Measurements from ENCODE around the gene MN1. TPM values are rescaled to one million over a fixed set of nuclear protein-coding genes. Genes with fewer than 3 reads are reported as not detected.
"Not testable (repeated sequence)": the region's sequence is repeated elsewhere in the genome, so short reads cannot be mapped to it uniquely, and the experiment has no call there.

Gene MN1
- total and polyA plus RNA-seq, 12 donors: 2.3 to 8.3 (median 5.5) TPM

DNA sequence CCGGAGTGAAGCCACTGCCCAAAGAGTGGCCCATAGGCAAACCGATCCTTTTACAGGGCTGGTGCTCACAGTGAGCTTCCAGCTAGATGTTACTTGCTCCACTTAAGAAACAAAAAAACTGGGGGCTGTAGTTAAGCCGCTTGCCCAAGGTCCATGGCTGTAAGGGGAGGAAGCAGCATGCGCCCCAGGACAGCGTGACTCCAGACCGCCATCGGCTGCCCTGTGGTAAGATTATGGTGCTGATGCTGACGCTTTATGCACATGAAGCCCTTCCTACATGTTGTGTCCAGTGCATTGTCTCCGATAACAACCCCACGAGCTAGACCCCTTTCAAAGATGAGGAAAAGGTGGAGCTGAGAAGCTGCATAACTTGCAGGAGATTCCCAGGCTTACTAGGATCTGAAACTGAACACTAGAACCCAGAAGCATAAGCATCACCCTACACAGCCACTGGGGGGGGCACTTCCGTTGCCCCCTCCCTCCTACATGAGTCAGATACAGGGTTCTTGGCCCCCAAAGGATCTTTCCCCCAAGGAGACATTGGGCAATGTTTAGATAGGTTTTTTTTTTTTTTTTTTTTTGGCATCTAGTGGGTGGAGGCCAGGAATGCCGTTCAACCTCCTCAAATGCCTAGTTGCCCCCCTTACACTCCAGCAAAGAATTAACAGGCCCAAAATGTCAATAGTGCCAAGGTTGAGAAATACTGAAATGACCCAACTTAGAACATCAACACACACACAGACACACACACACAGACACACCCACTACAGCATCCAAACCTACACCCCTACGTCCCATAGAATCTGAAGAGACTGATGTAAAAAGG is 53.9 kb downstream of the MN1 start:
- intact Hi-C loops (cut with DNase I): no loop called here
- peaks cover 0 to 4% (median 0%) of the 10 kb centered on the region in 7 donors for H3K27me3 ChIP-seq
- DNase-seq (no peak), ATAC-seq (peak in 2 of 8 donors; percentile 8 to 38)
- no peak overlapping the region for H3K4me3 ChIP-seq
- peak overlapping the region in 6 of 10 donors; percentile 8 to 70 (median 38) for H3K27ac ChIP-seq
- no peaks in the 10 kb centered on the region for H3K9me3 ChIP-seq
- peaks cover under 1 to 28% (median 22%) of the 10 kb centered on the region in 9 donors for H3K4me1 ChIP-seq
- 88 to 89% methylated on average over 13 of the region's 13 CpGs for WGBS, 2 donors
- peaks cover 0 to 6% (median 0%) of the 10 kb centered on the region in 9 donors for H3K36me3 ChIP-seq
- peak in 1 of 9 donors; percentile 23 for TF ChIP-seq CTCF (IDR thresholded peaks at IDR 0.05)

DNA sequence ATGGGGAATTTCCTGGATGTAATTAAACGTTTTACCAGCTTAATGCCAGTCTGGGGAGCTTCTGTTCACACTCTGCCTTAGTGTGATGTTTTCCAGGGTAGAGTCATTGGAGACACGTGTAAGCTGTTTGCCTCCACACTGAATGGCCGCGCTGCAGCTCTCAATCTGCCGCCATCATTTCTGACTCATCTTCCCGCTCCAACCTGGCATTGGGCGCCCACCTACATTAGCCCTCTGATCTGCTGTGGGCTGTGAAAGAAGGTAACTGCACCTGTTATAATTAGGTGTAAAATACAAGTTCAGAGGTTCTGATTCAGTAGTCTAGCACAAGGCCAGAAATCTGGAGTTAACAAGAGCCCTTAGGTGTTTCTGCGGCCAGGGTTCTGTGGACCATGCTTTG is 54.6 kb downstream of the MN1 start:
- Histone ChIP-seq H3K27ac (no peak overlapping the region), H3K4me1 (peaks cover 0 to 24% (median 16%) of the 10 kb centered on the region in 9 donors), H3K4me3 (no peak overlapping the region), H3K36me3 (peaks cover 0 to 6% (median 0%) of the 10 kb centered on the region in 9 donors), H3K9me3 (no peaks in the 10 kb centered on the region), H3K27me3 (peaks cover 0 to 4% (median 0%) of the 10 kb centered on the region in 7 donors)
- no peak for TF ChIP-seq CTCF (IDR thresholded peaks at IDR 0.05)
- 91% methylated on average over 8 of the region's 8 CpGs for WGBS, 2 donors
- DNase-seq (no peak), ATAC-seq (no peak)
- intact Hi-C loops (cut with DNase I): no loop called here

DNA sequence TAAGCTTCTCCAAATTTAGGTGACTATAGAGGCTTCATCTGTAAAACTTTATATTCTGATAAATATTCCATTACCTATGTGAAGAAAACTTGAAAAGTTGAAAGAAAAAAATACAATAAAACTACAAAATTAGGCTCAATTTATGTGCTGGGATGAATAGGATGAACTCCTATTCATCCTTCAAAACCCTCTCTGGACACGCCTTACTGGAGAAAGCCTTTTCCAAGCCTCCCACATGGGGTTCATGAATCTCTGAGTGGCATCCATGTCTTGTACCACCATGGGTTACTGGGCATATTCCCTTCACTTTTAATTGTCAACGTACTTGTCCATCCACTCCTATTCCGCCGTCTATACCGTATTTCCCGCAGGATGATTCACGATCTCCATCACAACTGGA is 55.7 kb downstream of the MN1 start:
- peaks cover 0 to 4% (median 0%) of the 10 kb centered on the region in 7 donors for H3K27me3 ChIP-seq
- H3K27ac ChIP-seq: no peak overlapping the region
- peaks cover 0 to 3% (median 0%) of the 10 kb centered on the region in 11 donors for H3K9me3 ChIP-seq
- peaks cover 0 to 6% (median 0%) of the 10 kb centered on the region in 9 donors for H3K36me3 ChIP-seq
- no peak for DNase-seq
- ATAC-seq: no peak
- H3K4me3 ChIP-seq: no peak overlapping the region
- intact Hi-C loops (cut with DNase I): no loop called here
- WGBS, 2 donors: 97 to 98% methylated on average over 7 of the region's 7 CpGs
- peaks cover 0 to 24% (median 13%) of the 10 kb centered on the region in 9 donors for H3K4me1 ChIP-seq
- TF ChIP-seq CTCF (IDR thresholded peaks at IDR 0.05): no peak

DNA sequence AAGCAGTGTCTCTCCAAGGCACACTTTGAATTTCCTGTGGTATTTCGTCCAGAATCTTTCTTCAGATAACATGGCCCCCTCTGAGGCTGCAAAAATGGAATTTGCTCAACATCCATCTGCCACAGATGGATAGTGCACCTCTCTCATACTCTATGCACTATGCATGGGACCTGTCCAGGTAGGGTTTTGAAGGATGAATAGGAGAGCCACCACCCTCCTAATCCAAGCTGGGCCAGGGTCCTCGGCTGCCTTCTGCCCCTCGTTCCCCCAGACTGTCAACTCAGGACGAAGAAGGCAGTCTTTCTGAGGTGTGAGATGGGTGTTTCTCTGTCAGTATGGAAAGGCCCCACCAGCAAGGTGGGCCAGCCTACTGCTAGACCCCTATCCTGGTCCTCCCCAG is 56.4 kb downstream of the MN1 start:
- Histone ChIP-seq H3K36me3 (peaks cover 0 to 5% (median 0%) of the 10 kb centered on the region in 9 donors), H3K4me3 (no peak overlapping the region), H3K4me1 (peaks cover 0 to 21% (median 6%) of the 10 kb centered on the region in 9 donors), H3K27me3 (peaks cover 0 to 4% (median 0%) of the 10 kb centered on the region in 7 donors), H3K9me3 (peaks cover 0 to 10% (median 0%) of the 10 kb centered on the region in 11 donors), H3K27ac (no peak overlapping the region)
- DNase-seq (no peak), ATAC-seq (no peak)
- 89 to 90% methylated on average over 4 of the region's 4 CpGs for WGBS, 2 donors
- intact Hi-C loops (cut with DNase I): no loop called here
- TF ChIP-seq CTCF (IDR thresholded peaks at IDR 0.05): no peak

DNA sequence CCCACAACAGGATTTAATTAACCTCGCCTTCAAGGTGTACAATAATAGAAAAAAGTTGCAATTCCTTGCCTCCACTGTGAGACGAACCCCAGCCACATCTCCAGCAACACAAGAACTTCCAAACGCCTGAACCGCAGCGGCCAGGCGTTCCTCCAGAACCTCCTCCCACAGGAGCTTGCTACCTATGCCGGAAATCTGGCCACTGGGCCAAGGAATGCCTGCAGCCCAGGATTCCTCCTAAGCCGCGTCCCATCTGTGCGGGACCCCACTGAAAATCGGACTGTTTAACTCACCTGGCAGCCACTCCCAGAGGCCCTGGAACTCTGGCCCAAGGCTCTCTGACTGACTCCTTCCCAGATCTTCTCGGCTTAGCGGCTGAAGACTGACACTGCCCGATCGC is 57.5 kb downstream of the MN1 start:
- ATAC-seq; DNase-seq; H3K27me3 ChIP-seq; H3K27ac ChIP-seq; intact Hi-C loops (cut with DNase I); H3K4me3 ChIP-seq; H3K36me3 ChIP-seq: not testable (repeated sequence)
- Histone ChIP-seq H3K9me3 (peaks cover 0 to 11% (median 0%) of the 10 kb centered on the region in 11 donors), H3K4me1 (peaks cover 0 to 10% (median under 1%) of the 10 kb centered on the region in 9 donors)
- 60 to 69% methylated on average over 13 to 15 of the region's 15 CpGs for WGBS, 2 donors
